ENCODE measurements around the gene ZNF41.

- TF ChIP-seq CTCF (IDR thresholded peaks at IDR 0.05; ENCODE audit: low read depth, low read length, poor library complexity, severe bottlenecking) (no peak), EZH2phosphoT487 (IDR thresholded peaks at IDR 0.05; ENCODE audit: borderline replicate concordance, low read length) (no peak)
These were observed 47.0 kb upstream of the ZNF41 start for GRCh38 chrX:47530049-47530448.
